ENCODE data around the gene SMOC1. TPM values are rescaled to one million over a fixed set of nuclear protein-coding genes. Genes with fewer than 3 reads are reported as not detected.

The SMOC1 gene
- total RNA-seq, 1 donor from 2014 or later: 0.49 TPM

GRCh38 chr14:70019695-70020094 is 140.5 kb downstream of the SMOC1 start:
- Mint-ChIP-seq H3K27me3 (ENCODE audit: unreplicated experiment) (peaks cover 6% of the 10 kb centered on the region), H3K4me3 (ENCODE audit: unreplicated experiment) (no peak overlapping the region), H3K4me1 (ENCODE audit: low read depth, unreplicated experiment) (no peaks in the 10 kb centered on the region), H3K27ac (ENCODE audit: unreplicated experiment) (no peak overlapping the region), H3K9me3 (ENCODE audit: unreplicated experiment) (no peaks in the 10 kb centered on the region), H3K36me3 (ENCODE audit: unreplicated experiment) (no peaks in the 10 kb centered on the region)
- DNase-seq: no peak
- TF ChIP-seq CTCF (IDR thresholded peaks at IDR 0.05; ENCODE audit: partially characterized antibody, unreplicated experiment): no peak

GRCh38 chr14:70020352-70021170 is 141.3 kb downstream of the SMOC1 start:
- TF ChIP-seq CTCF (IDR thresholded peaks at IDR 0.05; ENCODE audit: partially characterized antibody, unreplicated experiment): no peak
- no peak for DNase-seq
- Mint-ChIP-seq H3K4me3 (ENCODE audit: unreplicated experiment) (no peak overlapping the region), H3K27me3 (ENCODE audit: unreplicated experiment) (peaks cover 6% of the 10 kb centered on the region), H3K4me1 (ENCODE audit: low read depth, unreplicated experiment) (no peaks in the 10 kb centered on the region), H3K27ac (ENCODE audit: unreplicated experiment) (no peak overlapping the region), H3K36me3 (ENCODE audit: unreplicated experiment) (no peaks in the 10 kb centered on the region), H3K9me3 (ENCODE audit: unreplicated experiment) (no peaks in the 10 kb centered on the region)

GRCh38 chr14:70021548-70022220 is 142.5 kb downstream of the SMOC1 start:
- H3K27ac Mint-ChIP-seq (ENCODE audit: unreplicated experiment): no peak overlapping the region
- H3K27me3 Mint-ChIP-seq (ENCODE audit: unreplicated experiment): peaks cover 6% of the 10 kb centered on the region
- TF ChIP-seq CTCF (IDR thresholded peaks at IDR 0.05; ENCODE audit: partially characterized antibody, unreplicated experiment): no peak
- no peak for DNase-seq
- no peak overlapping the region for H3K4me3 Mint-ChIP-seq (ENCODE audit: unreplicated experiment)
- H3K9me3 Mint-ChIP-seq (ENCODE audit: unreplicated experiment): no peaks in the 10 kb centered on the region
- no peaks in the 10 kb centered on the region for H3K4me1 Mint-ChIP-seq (ENCODE audit: low read depth, unreplicated experiment)
- H3K36me3 Mint-ChIP-seq (ENCODE audit: unreplicated experiment): no peaks in the 10 kb centered on the region

- no peaks in the 10 kb centered on the region for H3K36me3 Mint-ChIP-seq (ENCODE audit: unreplicated experiment)
- DNase-seq: no peak
- TF ChIP-seq CTCF (IDR thresholded peaks at IDR 0.05; ENCODE audit: partially characterized antibody, unreplicated experiment): no peak
- H3K9me3 Mint-ChIP-seq (ENCODE audit: unreplicated experiment): no peaks in the 10 kb centered on the region
- H3K4me3 Mint-ChIP-seq (ENCODE audit: unreplicated experiment): no peak overlapping the region
- H3K4me1 Mint-ChIP-seq (ENCODE audit: low read depth, unreplicated experiment): no peaks in the 10 kb centered on the region
- H3K27me3 Mint-ChIP-seq (ENCODE audit: unreplicated experiment): peaks cover 6% of the 10 kb centered on the region
- H3K27ac Mint-ChIP-seq (ENCODE audit: unreplicated experiment): no peak overlapping the region
Observed at GRCh38 chr14:70022771-70023445, 143.7 kb downstream of the SMOC1 start.
